WTC11 (cell line): Measurements from ENCODE around the gene UBAC2.

Experiments
- ATF2 ChIP-seq: sonication (generic); formaldehyde crosslinking; IDR thresholded peaks from 2 replicates; pipeline ENCODE4 v1.8.1; 2022; ENCODE audit warnings: low read depth, missing genetic modification reagents, borderline replicate concordance
- CREB1 ChIP-seq: sonication (generic); formaldehyde crosslinking; IDR thresholded peaks from 2 replicates; pipeline ENCODE4 v1.8.0; 2023; ENCODE audit warnings: mild to moderate bottlenecking, missing genetic modification reagents
- CREM ChIP-seq: sonication (generic); formaldehyde crosslinking; IDR thresholded peaks from 2 replicates; pipeline ENCODE4 v1.8.1; 2022; ENCODE audit warnings: mild to moderate bottlenecking, missing genetic modification reagents, moderate library complexity
- CTCF ChIP-seq: fragments of 200-600 bp; IDR thresholded peaks from 2 replicates; pipeline ENCODE4 v1.8.0; 2022; ENCODE audit warnings: antibody characterized with exemption
- ELF4 ChIP-seq: sonication (generic); formaldehyde crosslinking; IDR thresholded peaks from 2 replicates; pipeline ENCODE4 v1.8.1; 2022; ENCODE audit warnings: low read depth, mild to moderate bottlenecking, moderate library complexity, missing genetic modification reagents
- ESRRA ChIP-seq: sonication (generic); formaldehyde crosslinking; IDR thresholded peaks from 2 replicates; pipeline ENCODE4 v1.8.1; 2022; ENCODE audit warnings: mild to moderate bottlenecking, missing genetic modification reagents, borderline replicate concordance
- MAX ChIP-seq: sonication (generic); formaldehyde crosslinking; IDR thresholded peaks from 2 replicates; pipeline ENCODE4 v1.8.0; 2022; ENCODE audit warnings: mild to moderate bottlenecking, missing genetic modification reagents
- NR1H2 ChIP-seq: sonication (generic); formaldehyde crosslinking; IDR thresholded peaks from 2 replicates; pipeline ENCODE4 v1.9.0; 2021; ENCODE audit warnings: mild to moderate bottlenecking, moderate library complexity, missing genetic modification reagents
- ZBTB21 ChIP-seq: sonication (generic); formaldehyde crosslinking; IDR thresholded peaks from 2 replicates; pipeline ENCODE4 v1.8.1; 2023; ENCODE audit warnings: mild to moderate bottlenecking, missing genetic modification reagents, borderline replicate concordance

- TF ChIP-seq ELF4 (no peak), ATF2 (no peak), CTCF (no peak), ESRRA (CRISPR knock-in tag) (no peak), MAX (CRISPR knock-in tag) (no peak), CREB1 (CRISPR knock-in tag) (no peak), CREM (CRISPR knock-in tag) (no peak), ZBTB21 (CRISPR knock-in tag) (no peak), NR1H2 (CRISPR knock-in tag) (no peak)
Measured at GRCh38 chr13:99345345-99345744, 144.7 kb downstream of the UBAC2 start.
